ENCODE results near the gene NME7.
"Not testable (repeated sequence)": the region's sequence is repeated elsewhere in the genome, so short reads cannot be mapped to it uniquely, and the experiment has no call there.

The NME7 gene

DNA sequence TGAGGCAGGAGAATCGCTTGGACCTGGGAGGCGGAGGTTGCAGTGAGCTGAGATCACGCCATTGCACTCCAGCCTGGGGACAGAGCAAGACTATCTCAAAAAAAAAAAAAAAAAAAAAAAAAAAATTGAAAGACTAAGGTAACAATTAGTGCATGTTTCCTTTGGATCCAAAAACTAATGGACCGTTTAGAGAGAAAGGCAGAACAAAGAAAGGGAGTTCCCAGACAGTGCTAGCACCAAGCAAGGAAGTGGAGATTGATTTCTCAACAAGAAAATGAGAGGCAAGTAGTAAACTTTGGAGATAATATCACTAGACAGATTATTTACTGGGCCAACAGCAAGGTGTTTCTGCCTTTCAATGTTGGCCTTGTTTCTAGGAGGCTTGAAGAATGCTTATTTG lies 236.9 kb downstream of the NME7 start:
- DNase-seq (ENCODE audit: low spot score): no peak
- H3K4me3 ChIP-seq: no peak overlapping the region
- no peak overlapping the region for H3K27ac ChIP-seq
- TF ChIP-seq, protein P1, sequence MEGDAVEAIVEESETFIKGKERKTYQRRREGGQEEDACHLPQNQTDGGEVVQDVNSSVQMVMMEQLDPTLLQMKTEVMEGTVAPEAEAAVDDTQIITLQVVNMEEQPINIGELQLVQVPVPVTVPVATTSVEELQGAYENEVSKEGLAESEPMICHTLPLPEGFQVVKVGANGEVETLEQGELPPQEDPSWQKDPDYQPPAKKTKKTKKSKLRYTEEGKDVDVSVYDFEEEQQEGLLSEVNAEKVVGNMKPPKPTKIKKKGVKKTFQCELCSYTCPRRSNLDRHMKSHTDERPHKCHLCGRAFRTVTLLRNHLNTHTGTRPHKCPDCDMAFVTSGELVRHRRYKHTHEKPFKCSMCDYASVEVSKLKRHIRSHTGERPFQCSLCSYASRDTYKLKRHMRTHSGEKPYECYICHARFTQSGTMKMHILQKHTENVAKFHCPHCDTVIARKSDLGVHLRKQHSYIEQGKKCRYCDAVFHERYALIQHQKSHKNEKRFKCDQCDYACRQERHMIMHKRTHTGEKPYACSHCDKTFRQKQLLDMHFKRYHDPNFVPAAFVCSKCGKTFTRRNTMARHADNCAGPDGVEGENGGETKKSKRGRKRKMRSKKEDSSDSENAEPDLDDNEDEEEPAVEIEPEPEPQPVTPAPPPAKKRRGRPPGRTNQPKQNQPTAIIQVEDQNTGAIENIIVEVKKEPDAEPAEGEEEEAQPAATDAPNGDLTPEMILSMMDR (IDR thresholded peaks at IDR 0.05): no peak

DNA sequence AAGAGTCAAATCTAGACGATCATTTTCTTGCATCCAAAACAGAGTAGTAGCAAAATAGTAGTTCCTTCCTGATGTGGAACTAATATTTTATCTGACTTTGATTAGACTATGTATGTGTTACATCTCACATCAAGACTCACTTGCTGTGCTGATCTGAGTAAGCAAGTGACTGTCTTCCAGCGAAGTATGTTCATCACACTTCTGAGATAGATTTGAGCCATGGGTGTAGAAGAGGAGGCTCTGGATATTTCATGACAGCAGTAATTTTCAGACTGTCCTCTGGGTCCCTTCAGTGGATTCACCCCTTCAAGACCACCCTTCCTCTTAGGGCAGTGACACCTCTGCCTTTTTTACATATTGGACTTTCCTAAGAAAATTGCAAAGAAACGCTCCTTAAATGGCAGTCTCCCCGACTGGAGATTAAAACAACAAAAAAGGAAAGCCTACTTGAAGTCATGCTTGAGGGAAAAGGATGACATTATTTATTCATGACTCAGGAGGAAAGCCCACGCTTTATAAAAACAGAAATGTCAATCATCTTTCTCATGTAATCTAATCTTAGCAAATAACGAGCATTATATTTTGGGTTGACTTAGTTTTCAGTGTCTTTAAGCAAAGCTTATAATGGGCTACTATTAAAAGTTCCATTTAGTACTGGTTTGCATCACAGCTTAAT lies 238.3 kb downstream of the NME7 start:
- Histone ChIP-seq H3K27ac (peak overlapping the region in 1 of 2 donors; percentile 29), H3K4me3 (no peak overlapping the region)
- no peak for DNase-seq (ENCODE audit: low spot score)
- TF ChIP-seq, protein P1 (IDR thresholded peaks at IDR 0.05): no peak

DNA sequence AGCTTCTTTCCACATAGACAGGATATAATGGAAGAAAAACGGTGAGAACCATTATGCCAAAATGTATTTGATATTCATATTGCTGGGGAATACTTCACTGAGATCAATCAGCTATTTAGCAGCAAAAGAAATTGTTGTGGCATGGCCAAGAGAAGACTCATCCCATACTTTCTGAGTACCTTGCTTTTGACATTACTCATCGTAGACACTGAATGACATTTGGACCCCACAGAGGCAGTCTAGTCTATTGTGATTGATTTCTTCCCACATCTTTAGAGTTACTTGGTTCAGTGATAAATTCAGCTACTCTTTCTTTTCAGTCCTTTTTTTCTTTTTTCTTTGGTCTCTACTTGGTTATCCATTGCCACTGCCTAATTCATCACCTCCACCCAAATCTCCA lies 239.0 kb downstream of the NME7 start:
- Histone ChIP-seq H3K27ac (peak overlapping the region in 1 of 2 donors; percentile 29), H3K4me3 (no peak overlapping the region)
- TF ChIP-seq, protein P1 (IDR thresholded peaks at IDR 0.05): no peak
- no peak for DNase-seq (ENCODE audit: low spot score)

DNA sequence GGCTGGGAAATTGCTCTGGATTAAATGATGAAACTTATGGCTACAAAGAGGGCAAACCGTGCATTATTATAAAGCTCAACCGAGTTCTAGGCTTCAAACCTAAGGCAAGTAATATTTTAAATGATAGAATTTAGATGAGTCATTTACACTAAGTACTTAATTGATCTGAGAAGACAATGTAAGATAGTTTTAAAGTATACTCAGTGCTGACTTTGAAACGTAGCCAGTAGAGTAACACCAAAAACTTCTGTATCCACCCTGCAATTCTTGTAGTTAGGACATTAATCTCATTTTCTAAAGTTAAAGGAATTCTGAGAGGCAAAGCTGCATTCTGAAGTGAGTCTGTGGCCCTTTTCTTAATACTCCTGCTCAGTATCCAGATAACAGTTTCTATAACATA lies 240.3 kb downstream of the NME7 start:
- H3K27ac ChIP-seq: no peak overlapping the region
- DNase-seq (ENCODE audit: low spot score): no peak
- TF ChIP-seq, protein P1 (IDR thresholded peaks at IDR 0.05): no peak
- no peak overlapping the region for H3K4me3 ChIP-seq

DNA sequence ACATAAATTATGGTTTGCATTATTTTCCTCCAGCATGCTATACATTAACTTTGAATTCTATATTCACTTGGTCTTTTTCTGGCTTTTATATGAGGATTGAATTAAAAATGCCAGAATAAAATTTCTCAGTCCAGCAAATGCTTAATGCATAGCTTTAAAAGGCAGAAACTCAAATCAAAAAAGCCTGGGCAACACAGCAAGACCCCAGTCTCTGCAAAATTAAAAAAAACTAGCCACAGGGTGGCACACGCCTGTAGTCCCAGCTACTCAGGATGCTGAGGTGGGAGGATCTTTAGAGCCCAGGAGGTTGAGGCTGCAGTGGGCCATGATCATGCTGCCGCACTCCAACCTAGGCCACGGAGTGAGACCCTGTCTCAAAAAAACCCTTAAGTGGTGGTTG lies 241.3 kb downstream of the NME7 start:
- H3K4me3 ChIP-seq: no peak overlapping the region
- DNase-seq (ENCODE audit: low spot score): no peak
- TF ChIP-seq, protein P1 (IDR thresholded peaks at IDR 0.05): no peak
- H3K27ac ChIP-seq: no peak overlapping the region

DNA sequence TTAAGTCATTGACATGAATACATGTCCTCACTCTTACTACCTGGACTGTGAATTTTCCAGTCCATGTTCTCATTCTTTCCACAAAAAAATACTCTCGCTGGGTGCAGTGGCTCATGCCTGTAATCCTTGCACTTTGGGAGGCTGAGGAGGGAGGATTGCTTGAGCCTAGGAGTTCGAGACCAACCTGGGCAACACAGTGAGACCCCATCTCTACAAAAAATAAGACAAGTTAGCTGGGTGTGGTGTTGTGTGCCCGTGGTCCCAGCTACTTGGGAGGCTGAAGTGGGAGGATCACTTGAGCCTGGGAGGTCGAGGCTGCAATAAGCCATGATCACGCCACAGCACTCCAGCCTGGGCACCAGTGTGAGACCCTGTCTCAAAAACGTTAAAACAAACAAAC lies 242.0 kb downstream of the NME7 start:
- DNase-seq (ENCODE audit: low spot score); H3K27ac ChIP-seq; H3K4me3 ChIP-seq: not testable (repeated sequence)

DNA sequence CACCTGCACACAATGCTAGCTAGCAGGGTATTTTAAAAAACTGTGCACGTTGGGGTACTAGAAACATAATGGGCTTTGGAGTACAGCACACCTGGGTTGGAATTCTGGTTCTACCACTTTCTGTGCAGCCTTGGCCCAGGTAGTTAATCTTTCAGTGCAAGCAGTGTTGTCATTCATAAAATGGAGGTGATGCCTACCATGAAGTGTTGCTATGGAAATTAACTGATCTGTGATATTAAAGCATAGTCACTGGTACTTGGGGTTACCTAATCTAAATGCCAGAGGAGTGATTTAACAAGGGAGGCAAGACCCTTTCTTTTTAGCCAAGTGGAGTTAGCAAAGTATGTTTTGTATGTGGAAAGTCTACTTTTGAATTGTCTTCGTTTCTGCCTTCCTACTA lies 243.1 kb downstream of the NME7 start:
- DNase-seq (ENCODE audit: low spot score): no peak
- Histone ChIP-seq H3K4me3 (no peak overlapping the region), H3K27ac (no peak overlapping the region)
- TF ChIP-seq, protein P1 (IDR thresholded peaks at IDR 0.05): no peak
